AG09309 (cell line): ENCODE results near the gene CLCNKA.

Experiments
- DNase-seq: peaks from one replicate; pipeline ENCODE4 v3.0.0-alpha.2; 2010; ENCODE audit warnings: low read depth
- H3K4me3 ChIP-seq: 2 replicates; pipeline ENCODE4 v1.5.1; 2011; ENCODE audit warnings: mild to moderate bottlenecking, low read depth, low read length, moderate library complexity; ENCODE audit not compliant: control insufficient read depth
- TF ChIP-seq, protein P1 (sequence below): IDR thresholded peaks from 2 replicates; pipeline ENCODE4 v1.5.1; 2011; ENCODE audit warnings: mild to moderate bottlenecking, low read depth, low read length, inconsistent platforms; ENCODE audit not compliant: insufficient read depth, control insufficient read depth; ENCODE audit errors: missing control alignments

Gene CLCNKA

DNA sequence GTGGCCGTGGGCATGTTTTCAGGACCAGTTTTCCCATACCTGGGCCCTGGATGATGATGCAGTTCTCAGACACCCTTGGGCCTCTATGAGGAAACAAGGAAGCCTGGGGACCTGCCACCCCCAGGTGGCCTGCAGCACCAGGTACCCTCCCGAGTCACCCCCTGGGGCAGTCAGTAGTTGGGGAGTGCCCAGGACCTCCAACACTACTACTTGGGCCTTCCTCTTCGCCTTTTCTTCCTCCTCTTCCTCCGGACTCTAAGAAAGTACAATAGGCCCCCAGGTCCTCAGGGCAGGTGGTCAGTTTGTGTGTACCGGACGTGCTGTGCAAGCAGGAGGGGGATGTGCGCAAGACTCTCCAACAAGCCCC is 29.7 kb upstream of the CLCNKA start:
- H3K4me3 ChIP-seq: no peak overlapping the region
- TF ChIP-seq, protein P1, sequence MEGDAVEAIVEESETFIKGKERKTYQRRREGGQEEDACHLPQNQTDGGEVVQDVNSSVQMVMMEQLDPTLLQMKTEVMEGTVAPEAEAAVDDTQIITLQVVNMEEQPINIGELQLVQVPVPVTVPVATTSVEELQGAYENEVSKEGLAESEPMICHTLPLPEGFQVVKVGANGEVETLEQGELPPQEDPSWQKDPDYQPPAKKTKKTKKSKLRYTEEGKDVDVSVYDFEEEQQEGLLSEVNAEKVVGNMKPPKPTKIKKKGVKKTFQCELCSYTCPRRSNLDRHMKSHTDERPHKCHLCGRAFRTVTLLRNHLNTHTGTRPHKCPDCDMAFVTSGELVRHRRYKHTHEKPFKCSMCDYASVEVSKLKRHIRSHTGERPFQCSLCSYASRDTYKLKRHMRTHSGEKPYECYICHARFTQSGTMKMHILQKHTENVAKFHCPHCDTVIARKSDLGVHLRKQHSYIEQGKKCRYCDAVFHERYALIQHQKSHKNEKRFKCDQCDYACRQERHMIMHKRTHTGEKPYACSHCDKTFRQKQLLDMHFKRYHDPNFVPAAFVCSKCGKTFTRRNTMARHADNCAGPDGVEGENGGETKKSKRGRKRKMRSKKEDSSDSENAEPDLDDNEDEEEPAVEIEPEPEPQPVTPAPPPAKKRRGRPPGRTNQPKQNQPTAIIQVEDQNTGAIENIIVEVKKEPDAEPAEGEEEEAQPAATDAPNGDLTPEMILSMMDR: no peak
- no peak for DNase-seq

DNA sequence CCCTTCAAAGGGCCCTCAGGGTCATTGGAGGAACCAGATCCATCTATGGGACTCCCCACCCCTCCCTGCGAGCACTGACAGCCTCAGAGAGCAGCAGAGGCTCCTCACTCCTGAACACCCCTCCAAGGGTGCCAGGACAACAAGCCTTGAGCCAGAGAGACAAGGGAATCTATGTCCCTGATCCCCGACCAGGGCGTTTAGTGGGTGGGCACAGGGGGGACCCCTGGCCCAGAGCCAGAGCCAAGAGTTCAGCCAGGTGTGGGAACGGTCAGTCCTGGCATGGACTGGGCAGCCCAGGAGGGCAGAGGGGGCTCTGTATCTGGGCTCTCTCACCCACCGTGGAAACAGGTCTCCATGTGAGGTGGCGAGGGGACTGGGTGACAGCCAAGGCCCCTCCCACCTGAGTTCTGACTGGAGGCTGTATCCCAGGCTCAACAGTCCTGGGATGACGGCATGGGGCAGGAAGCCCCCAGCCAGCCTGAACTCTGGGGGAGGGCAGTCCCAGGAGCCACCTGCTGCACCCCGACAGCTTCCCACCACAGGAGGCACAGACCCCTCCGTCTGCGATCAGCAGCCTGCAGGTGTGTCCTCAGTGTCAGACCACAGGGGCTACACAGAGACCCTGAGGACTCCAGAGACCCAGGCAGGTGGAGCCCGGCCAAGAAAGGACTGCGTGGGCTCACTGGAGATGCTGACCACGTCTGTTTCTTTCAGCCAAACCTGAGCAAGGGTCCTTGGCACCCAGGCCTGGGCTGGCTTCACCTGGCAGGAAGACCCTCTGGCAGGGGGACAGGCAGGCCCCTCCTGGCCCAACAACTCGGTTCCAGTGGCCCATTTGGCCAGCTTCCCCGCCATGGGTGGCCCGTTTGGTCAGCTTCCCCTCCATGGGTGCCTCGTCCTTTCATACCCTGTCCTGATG is 29.0 kb upstream of the CLCNKA start:
- TF ChIP-seq, protein P1: no peak
- no peak overlapping the region for H3K4me3 ChIP-seq
- DNase-seq: no peak

DNA sequence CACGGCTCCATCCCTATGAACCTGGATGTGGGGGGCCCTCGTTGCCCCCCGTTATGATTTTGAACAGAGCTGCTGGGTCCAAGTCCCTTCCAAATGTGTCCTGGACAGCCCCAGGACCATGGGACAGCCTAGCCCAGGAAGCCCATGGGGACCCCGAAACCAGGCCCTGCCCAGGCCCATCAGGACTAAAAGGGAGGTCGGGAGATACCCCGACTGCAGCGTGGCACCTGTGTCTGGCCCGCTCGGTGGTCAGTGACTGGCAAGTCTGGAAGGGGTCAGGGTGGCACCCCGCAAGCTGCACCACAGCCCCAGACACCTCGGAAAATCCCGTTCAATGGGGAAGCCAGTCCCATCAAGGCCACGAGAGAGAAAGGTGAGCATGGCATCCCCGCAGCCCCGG is 28.2 kb upstream of the CLCNKA start:
- no peak overlapping the region for H3K4me3 ChIP-seq
- TF ChIP-seq, protein P1: no peak
- no peak for DNase-seq

DNA sequence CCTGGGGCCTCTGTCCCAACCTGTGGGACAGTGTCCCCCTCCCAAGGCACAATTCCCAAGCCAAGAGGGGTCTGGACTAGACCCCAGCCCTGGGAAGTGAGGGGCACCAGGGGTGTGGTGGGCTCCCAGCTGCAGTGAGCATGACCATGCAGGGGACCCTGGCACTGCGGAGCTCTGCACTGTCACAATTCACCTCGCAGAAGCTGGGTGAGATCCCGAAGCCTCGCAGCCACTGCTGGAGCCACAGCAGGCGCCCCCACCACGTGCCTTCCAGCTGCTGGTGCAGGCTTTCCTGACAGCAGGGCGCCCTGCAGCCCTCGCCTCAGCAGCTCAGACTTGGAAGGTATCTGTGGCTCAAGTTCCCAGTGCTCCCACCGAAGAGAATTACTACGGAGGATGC is 27.8 kb upstream of the CLCNKA start:
- no peak for DNase-seq
- TF ChIP-seq, protein P1: no peak
- no peak overlapping the region for H3K4me3 ChIP-seq

DNA sequence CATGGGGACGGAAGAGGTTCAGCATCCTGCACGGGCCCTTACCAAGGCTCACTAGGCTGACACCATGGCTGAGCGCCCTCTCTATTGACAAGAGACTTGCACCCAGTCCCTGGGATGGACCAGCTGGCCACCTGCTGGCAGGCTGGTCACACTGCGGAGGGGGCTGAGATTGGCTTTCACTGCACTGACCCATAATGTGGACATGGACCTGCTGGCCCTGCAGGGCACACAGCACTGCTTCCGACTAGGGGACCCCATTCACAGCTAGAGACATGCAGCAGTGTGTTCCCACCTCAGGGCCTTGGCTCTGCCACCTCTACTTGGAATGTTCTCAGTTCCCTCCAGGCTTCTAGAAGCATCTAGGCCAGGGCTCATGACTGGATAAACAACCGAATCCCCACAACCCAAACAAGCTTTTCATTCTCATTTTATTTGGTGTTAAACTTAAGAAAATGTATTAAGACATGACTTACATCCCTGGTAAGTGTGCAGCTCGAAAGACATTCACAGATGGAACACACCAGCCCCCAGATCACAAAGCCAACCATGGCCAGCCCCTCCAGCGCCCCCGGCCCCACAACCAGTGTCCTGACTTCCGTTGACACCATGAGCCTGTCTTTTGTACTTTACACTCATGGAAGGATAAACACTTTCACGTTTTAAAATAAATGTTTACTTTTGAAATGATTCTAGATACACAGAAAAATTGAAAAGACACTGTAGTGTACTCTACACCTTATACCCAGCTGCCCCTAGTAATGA is 27.1 kb upstream of the CLCNKA start:
- TF ChIP-seq, protein P1: peak; percentile 96
- no peak for DNase-seq
- H3K4me3 ChIP-seq: no peak overlapping the region

DNA sequence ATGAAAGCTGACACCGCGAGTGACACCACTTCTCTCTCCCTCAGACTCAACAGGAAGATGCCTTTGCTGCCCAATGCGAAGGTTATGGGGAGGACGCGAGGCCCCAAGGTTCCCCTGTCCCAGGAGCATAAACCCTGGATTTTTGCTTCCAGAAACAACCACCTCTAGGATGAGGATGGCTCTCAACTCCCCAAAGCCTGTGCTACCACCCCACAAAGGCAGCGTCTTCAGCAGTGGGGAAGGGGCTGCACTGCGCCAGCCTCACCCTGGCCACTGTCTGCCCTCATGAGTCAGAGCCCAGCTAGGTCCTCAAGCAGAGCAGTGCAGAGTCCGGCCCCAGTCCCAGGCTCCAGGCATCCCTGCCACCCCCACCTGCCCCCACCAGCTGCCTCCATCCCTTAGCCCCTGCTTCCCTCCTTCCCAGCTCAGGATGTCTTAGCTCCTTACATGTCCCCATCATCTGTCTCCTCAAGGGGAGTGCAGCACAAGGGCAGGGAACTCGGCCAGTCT is 24.7 kb upstream of the CLCNKA start:
- H3K4me3 ChIP-seq: no peak overlapping the region
- TF ChIP-seq, protein P1: no peak
- DNase-seq: no peak
